KMS-11 (cell line): Measurements from ENCODE around the gene SCLY.

Source experiments
- H2AFZ ChIP-seq: fragments of 200-600 bp; sonication (generic); 2 replicates; pipeline ENCODE4 v1.6.1; 2016; ENCODE audit warnings: antibody characterized with exemption, mixed run types, low read depth
- H3K27ac ChIP-seq: fragments of 200-600 bp; sonication (generic); 2 replicates; pipeline ENCODE4 v1.6.1; 2016; ENCODE audit warnings: mild to moderate bottlenecking, mixed run types
- H3K27me3 ChIP-seq: fragments of 200-600 bp; sonication (generic); 2 replicates; pipeline ENCODE4 v1.6.1; 2017; ENCODE audit warnings: mild to moderate bottlenecking, low read depth, mixed run types, moderate library complexity; ENCODE audit not compliant: insufficient read depth
- H3K36me3 ChIP-seq: fragments of 200-600 bp; sonication (generic); 2 replicates; pipeline ENCODE4 v1.6.1; 2017; ENCODE audit warnings: mild to moderate bottlenecking, mixed run types; ENCODE audit not compliant: insufficient read depth
- H3K4me1 ChIP-seq: fragments of 200-600 bp; sonication (generic); 2 replicates; pipeline ENCODE4 v1.6.1; 2016; ENCODE audit warnings: mild to moderate bottlenecking, low read depth, mixed run types; ENCODE audit not compliant: poor library complexity, severe bottlenecking
- H3K4me2 ChIP-seq: fragments of 200-600 bp; sonication (generic); 2 replicates; pipeline ENCODE4 v1.7.0; 2016; ENCODE audit warnings: mild to moderate bottlenecking, mixed run types
- H3K4me3 ChIP-seq: fragments of 200-600 bp; sonication (generic); IDR thresholded peaks from 2 replicates; pipeline ENCODE4 v1.6.1; 2017; ENCODE audit warnings: low read depth, low read length, mixed read lengths; ENCODE audit not compliant: insufficient read depth
- H3K79me2 ChIP-seq: fragments of 200-600 bp; sonication (generic); 2 replicates; pipeline ENCODE4 v1.6.1; 2016; ENCODE audit warnings: low read depth, mixed run types; ENCODE audit not compliant: insufficient read depth
- H3K9ac ChIP-seq: fragments of 200-600 bp; sonication (generic); 2 replicates; pipeline ENCODE4 v1.6.1; 2016; ENCODE audit warnings: mild to moderate bottlenecking, mixed run types
- H4K20me1 ChIP-seq: fragments of 200-600 bp; sonication (generic); 2 replicates; pipeline ENCODE4 v1.6.1; 2016; ENCODE audit warnings: mild to moderate bottlenecking, mixed run types; ENCODE audit not compliant: insufficient read depth
- TF ChIP-seq, protein P1 (sequence below): fragments of 200-600 bp; sonication (generic); conservative IDR thresholded peaks from 2 replicates; pipeline ENCODE4 v1.6.1; 2017; ENCODE audit warnings: low read depth, mild to moderate bottlenecking, antibody characterized with exemption, low read length, moderate library complexity, mixed read lengths

The SCLY gene

DNA sequence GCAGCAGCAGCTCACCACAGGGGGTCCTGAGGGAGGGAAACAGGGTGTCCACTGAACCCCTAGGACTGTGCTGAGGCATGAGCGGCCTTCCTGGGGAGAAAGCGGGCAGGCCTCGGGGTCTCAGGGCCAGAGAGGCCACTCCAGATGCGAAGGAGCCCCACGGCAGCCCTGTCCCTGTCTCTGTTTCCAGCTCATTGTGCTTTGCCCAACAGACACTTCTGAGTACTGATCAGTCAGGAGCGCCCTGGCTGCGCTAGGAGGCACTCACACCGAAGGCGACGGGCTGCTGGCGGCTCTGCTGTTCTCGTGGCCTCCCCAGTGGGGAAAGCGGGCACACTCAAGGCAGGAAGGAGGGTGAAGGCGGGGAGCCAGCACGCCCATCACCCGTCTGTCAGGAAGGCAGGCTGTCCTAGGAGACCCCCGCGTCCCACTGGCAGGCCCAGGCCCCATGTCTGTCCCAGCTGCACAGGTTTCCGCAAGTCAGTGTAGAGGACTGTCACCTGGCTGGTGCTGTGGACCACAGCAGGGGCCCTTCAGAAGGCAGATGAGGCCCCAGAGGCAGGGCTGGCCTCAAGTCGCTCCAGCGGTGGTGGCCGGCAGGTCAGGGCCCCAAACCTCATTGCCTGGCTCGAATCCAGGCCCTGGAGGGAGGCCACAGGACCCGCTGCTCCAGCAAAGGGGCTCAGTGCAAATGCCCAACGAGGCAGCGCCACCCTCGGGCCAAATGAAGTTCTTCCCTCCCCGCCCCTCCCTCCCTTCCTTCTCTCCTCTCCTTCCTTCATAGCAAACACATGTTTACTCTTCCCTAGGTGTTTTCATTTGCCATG is 46.1 kb downstream of the SCLY start:
- no peak overlapping the region for H3K9ac ChIP-seq
- no peaks in the 10 kb centered on the region for H3K79me2 ChIP-seq
- H4K20me1 ChIP-seq, result no peaks in the 10 kb centered on the region
- no peak overlapping the region for H3K4me3 ChIP-seq
- H3K27me3 ChIP-seq, result no peaks in the 10 kb centered on the region
- H3K4me1 ChIP-seq, result no peaks in the 10 kb centered on the region
- TF ChIP-seq, protein P1, sequence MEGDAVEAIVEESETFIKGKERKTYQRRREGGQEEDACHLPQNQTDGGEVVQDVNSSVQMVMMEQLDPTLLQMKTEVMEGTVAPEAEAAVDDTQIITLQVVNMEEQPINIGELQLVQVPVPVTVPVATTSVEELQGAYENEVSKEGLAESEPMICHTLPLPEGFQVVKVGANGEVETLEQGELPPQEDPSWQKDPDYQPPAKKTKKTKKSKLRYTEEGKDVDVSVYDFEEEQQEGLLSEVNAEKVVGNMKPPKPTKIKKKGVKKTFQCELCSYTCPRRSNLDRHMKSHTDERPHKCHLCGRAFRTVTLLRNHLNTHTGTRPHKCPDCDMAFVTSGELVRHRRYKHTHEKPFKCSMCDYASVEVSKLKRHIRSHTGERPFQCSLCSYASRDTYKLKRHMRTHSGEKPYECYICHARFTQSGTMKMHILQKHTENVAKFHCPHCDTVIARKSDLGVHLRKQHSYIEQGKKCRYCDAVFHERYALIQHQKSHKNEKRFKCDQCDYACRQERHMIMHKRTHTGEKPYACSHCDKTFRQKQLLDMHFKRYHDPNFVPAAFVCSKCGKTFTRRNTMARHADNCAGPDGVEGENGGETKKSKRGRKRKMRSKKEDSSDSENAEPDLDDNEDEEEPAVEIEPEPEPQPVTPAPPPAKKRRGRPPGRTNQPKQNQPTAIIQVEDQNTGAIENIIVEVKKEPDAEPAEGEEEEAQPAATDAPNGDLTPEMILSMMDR, result no peak
- no peak overlapping the region for H2AFZ ChIP-seq
- H3K36me3 ChIP-seq, result no peaks in the 10 kb centered on the region
- no peak overlapping the region for H3K27ac ChIP-seq
- no peak overlapping the region for H3K4me2 ChIP-seq

GRCh38 chr2:238107525-238108422 is 47.0 kb downstream of the SCLY start:
- Histone ChIP-seq H3K36me3 (no peaks in the 10 kb centered on the region), H3K79me2 (no peaks in the 10 kb centered on the region), H3K9ac (no peak overlapping the region), H4K20me1 (no peaks in the 10 kb centered on the region), H3K4me1 (no peaks in the 10 kb centered on the region), H3K4me2 (no peak overlapping the region), H3K27me3 (no peaks in the 10 kb centered on the region), H3K27ac (no peak overlapping the region), H2AFZ (no peak overlapping the region), H3K4me3 (no peak overlapping the region)
- TF ChIP-seq, protein P1, result no peak

- Histone ChIP-seq H2AFZ (no peak overlapping the region), H4K20me1 (no peaks in the 10 kb centered on the region), H3K4me3 (no peak overlapping the region), H3K79me2 (no peaks in the 10 kb centered on the region), H3K4me1 (no peaks in the 10 kb centered on the region), H3K4me2 (no peak overlapping the region), H3K9ac (no peak overlapping the region), H3K27ac (no peak overlapping the region), H3K36me3 (no peaks in the 10 kb centered on the region), H3K27me3 (no peaks in the 10 kb centered on the region)
- TF ChIP-seq, protein P1, result no peak
Observed at GRCh38 chr2:238108423-238109183, 47.8 kb downstream of the SCLY start.

DNA sequence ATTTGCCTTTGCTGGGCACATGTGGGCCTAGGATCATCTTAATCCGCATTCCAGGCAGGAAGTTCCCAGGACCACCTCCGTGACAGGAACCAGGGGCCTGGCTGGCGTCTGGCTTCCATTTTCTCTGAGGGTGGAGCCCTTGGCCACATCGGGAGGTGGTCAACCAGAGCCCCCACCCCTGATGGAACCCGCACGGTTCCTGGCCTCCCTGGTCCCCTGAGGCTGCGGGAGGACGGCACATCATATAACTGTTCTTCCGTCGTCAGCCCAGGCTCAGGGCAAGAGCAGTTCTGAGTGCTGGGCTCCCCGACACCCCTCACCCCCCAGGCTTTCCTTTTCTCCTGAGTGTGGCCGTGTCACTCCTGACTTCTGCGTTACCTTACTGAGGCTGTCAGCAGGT is 52.8 kb downstream of the SCLY start:
- Histone ChIP-seq H3K27ac (no peak overlapping the region), H3K9ac (no peak overlapping the region), H3K79me2 (no peaks in the 10 kb centered on the region), H3K4me1 (no peaks in the 10 kb centered on the region), H2AFZ (no peak overlapping the region), H4K20me1 (no peaks in the 10 kb centered on the region), H3K27me3 (no peaks in the 10 kb centered on the region; the same call in 1 of the 2 replicates), H3K4me3 (no peak overlapping the region), H3K4me2 (no peak overlapping the region), H3K36me3 (no peaks in the 10 kb centered on the region)
- TF ChIP-seq, protein P1, result no peak
